HEK293 (cell line): ENCODE data around the gene QDPR.

Experiments
- CTCF ChIA-PET: fragments of 350-600 bp; formaldehyde crosslinking; extraction: SDS; loops from one replicate; lab custom pipeline; 2021; ENCODE audit warnings: antibody characterized with exemption; lab: Yijun Ruan, JAX
- POLR2A ChIA-PET: fragments of 300-600 bp; formaldehyde crosslinking; extraction: SDS; loops from one replicate; lab custom pipeline; 2020; ENCODE audit warnings: antibody characterized with exemption, inconsistent platforms; lab: Yijun Ruan, JAX
- H3K27ac ChIP-seq: fragments of 200-500 bp; sonication (Bioruptor generic); 2 replicates; pipeline ENCODE4 v1.5.1; 2014; ENCODE audit warnings: low read depth, low read length, control low read depth, inconsistent platforms; ENCODE audit errors: extremely low read depth
- H3K36me3 ChIP-seq, 2 experiments: fragments of 200-500 bp in 1 of 2; sonication (Bioruptor generic) in 1 of 2; 1 replicate in 1 of 2; 2 replicates in 1 of 2; pipeline ENCODE4 v1.5.1; 2014 to 2017; ENCODE audit warnings: inconsistent platforms in 2 of 2, low read length in 2 of 2; ENCODE audit not compliant: control insufficient read depth in 2 of 2, insufficient read depth in 1 of 2
- H3K4me1 ChIP-seq: fragments of 200-500 bp; sonication (Bioruptor generic); 2 replicates; pipeline ENCODE4 v1.5.1; 2014; ENCODE audit warnings: mild to moderate bottlenecking, low read length, inconsistent platforms; ENCODE audit not compliant: control insufficient read depth, insufficient read depth
- H3K4me3 ChIP-seq: 2 replicates; pipeline ENCODE4 v1.5.1; 2011; ENCODE audit warnings: low read depth, mild to moderate bottlenecking, control low read depth, low read length, moderate library complexity
- H3K9me3 ChIP-seq: fragments of 200-500 bp; sonication (Bioruptor generic); 2 replicates; pipeline ENCODE4 v1.5.1; 2014; ENCODE audit warnings: low read depth, low read length, inconsistent platforms; ENCODE audit not compliant: control insufficient read depth, insufficient read depth
- KLF1 ChIP-seq: fragments of 450-650 bp; formaldehyde crosslinking; IDR thresholded peaks from 2 replicates; pipeline ENCODE4 v1.5.1; 2016; ENCODE audit warnings: missing biosample characterization, missing genetic modification characterization
- KLF16 ChIP-seq: fragments of 450-650 bp; formaldehyde crosslinking; IDR thresholded peaks from 2 replicates; pipeline ENCODE4 v1.5.1; 2017; ENCODE audit warnings: missing biosample characterization, missing genetic modification characterization
- OSR2 ChIP-seq: fragments of 450-650 bp; formaldehyde crosslinking; IDR thresholded peaks from 2 replicates; pipeline ENCODE4 v1.5.1; 2016; ENCODE audit warnings: missing biosample characterization, missing genetic modification characterization
- OVOL3 ChIP-seq: fragments of 450-650 bp; formaldehyde crosslinking; IDR thresholded peaks from 2 replicates; pipeline ENCODE4 v1.5.1; 2016; ENCODE audit warnings: missing biosample characterization, missing genetic modification characterization
- ZFP69B ChIP-seq: fragments of 450-650 bp; formaldehyde crosslinking; IDR thresholded peaks from 2 replicates; pipeline ENCODE4 v1.5.1; 2016; ENCODE audit warnings: missing biosample characterization, missing genetic modification characterization
- ZNF140 ChIP-seq: fragments of 450-650 bp; formaldehyde crosslinking; IDR thresholded peaks from 2 replicates; pipeline ENCODE4 v1.5.1; 2016; ENCODE audit warnings: missing biosample characterization, missing genetic modification characterization
- ZNF155 ChIP-seq: fragments of 450-650 bp; formaldehyde crosslinking; IDR thresholded peaks from 2 replicates; pipeline ENCODE4 v1.5.1; 2016; ENCODE audit warnings: missing biosample characterization, missing genetic modification characterization
- ZNF16 ChIP-seq: fragments of 450-650 bp; formaldehyde crosslinking; IDR thresholded peaks from 2 replicates; pipeline ENCODE4 v1.5.1; 2016; ENCODE audit warnings: low read depth, missing biosample characterization, missing genetic modification characterization
- ZNF202 ChIP-seq: fragments of 450-650 bp; formaldehyde crosslinking; IDR thresholded peaks from 2 replicates; pipeline ENCODE4 v1.5.1; 2016; ENCODE audit warnings: missing biosample characterization, missing genetic modification characterization, borderline replicate concordance
- ZNF214 ChIP-seq: fragments of 450-650 bp; formaldehyde crosslinking; IDR thresholded peaks from 2 replicates; pipeline ENCODE4 v1.5.1; 2017; ENCODE audit warnings: missing biosample characterization, mild to moderate bottlenecking, missing genetic modification characterization, borderline replicate concordance
- ZNF292 ChIP-seq: fragments of 450-650 bp; formaldehyde crosslinking; IDR thresholded peaks from 2 replicates; pipeline ENCODE4 v1.5.1; 2016; ENCODE audit warnings: low read depth, missing biosample characterization, missing genetic modification characterization, borderline replicate concordance
- ZNF501 ChIP-seq: fragments of 450-650 bp; formaldehyde crosslinking; IDR thresholded peaks from 2 replicates; pipeline ENCODE4 v1.5.1; 2016; ENCODE audit warnings: missing biosample characterization, missing genetic modification characterization
- ZNF621 ChIP-seq: fragments of 450-650 bp; formaldehyde crosslinking; IDR thresholded peaks from 2 replicates; pipeline ENCODE4 v1.5.1; 2017; ENCODE audit warnings: missing biosample characterization, missing genetic modification characterization
- ZNF654 ChIP-seq: fragments of 450-650 bp; formaldehyde crosslinking; IDR thresholded peaks from 2 replicates; pipeline ENCODE4 v1.5.1; 2016; ENCODE audit warnings: low read depth, missing biosample characterization, missing genetic modification characterization
- ZSCAN18 ChIP-seq: fragments of 450-650 bp; formaldehyde crosslinking; IDR thresholded peaks from 2 replicates; pipeline ENCODE4 v1.5.1; 2016; ENCODE audit warnings: missing biosample characterization, missing genetic modification characterization
- TF ChIP-seq, protein P1 (sequence below): fragments of 450-650 bp; formaldehyde crosslinking; IDR thresholded peaks from 2 replicates; pipeline ENCODE4 v1.5.1; 2017; ENCODE audit warnings: missing biosample characterization, missing genetic modification characterization
- TF ChIP-seq, protein P2 (sequence below): fragments of 450-650 bp; formaldehyde crosslinking; IDR thresholded peaks from 2 replicates; pipeline ENCODE4 v1.5.1; 2016; ENCODE audit warnings: missing biosample characterization, missing genetic modification characterization
- TF ChIP-seq, protein P3 (sequence below): fragments of 450-650 bp; formaldehyde crosslinking; IDR thresholded peaks from 2 replicates; pipeline ENCODE4 v1.5.1; 2016; ENCODE audit warnings: missing biosample characterization, missing genetic modification characterization

The QDPR gene

DNA sequence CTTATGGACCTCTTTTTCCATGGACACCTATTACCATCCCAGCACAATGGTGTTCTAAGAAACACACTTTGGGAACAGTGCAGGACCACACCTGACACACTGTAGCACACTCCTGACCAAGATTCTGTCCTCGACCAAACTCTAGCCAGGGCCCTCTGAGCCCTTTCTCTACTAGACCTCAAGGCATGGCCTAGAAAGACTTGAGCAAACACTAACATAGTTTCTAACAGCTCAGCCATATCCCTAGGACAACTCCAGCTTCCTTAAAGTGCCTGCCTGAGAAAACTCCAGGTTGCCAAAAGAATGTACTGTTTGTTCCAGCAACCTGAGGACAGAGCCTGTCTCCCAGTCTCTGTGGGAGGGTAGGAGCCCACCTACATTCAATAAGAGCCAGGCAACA, 48.3 kb downstream of the QDPR start:
- H3K36me3 ChIP-seq, result no peaks in the 10 kb centered on the region
- no peak overlapping the region for H3K27ac ChIP-seq
- ChIA-PET CTCF (no interaction called here), POLR2A (no interaction called here)
- no peak overlapping the region for H3K4me3 ChIP-seq
- no peak for TF ChIP-seq ZNF501
- TF ChIP-seq ZNF292 (tag by site-specific recombination), result no peak
- no peak for TF ChIP-seq KLF1
- TF ChIP-seq ZNF202 (tag by site-specific recombination), result no peak
- no peaks in the 10 kb centered on the region for H3K4me1 ChIP-seq
- H3K9me3 ChIP-seq, result no peaks in the 10 kb centered on the region

- CTCF ChIA-PET, result interaction anchor here (0.6 to 1.1 kb wide), 2 partner anchors 20 to 22 kb away, joined by 3 read pairs; no protein-coding TSS in a partner anchor
- Histone ChIP-seq H3K4me1 (no peaks in the 10 kb centered on the region), H3K9me3 (no peaks in the 10 kb centered on the region), H3K27ac (no peak overlapping the region), H3K4me3 (no peak overlapping the region), H3K36me3 (no peaks in the 10 kb centered on the region)
- POLR2A ChIA-PET, result no interaction called here
- TF ChIP-seq ZNF155 (no peak), ZNF621 (tag by site-specific recombination) (no peak), ZNF140 (no peak), OSR2 (tag by site-specific recombination) (no peak)
- TF ChIP-seq, protein P1, sequence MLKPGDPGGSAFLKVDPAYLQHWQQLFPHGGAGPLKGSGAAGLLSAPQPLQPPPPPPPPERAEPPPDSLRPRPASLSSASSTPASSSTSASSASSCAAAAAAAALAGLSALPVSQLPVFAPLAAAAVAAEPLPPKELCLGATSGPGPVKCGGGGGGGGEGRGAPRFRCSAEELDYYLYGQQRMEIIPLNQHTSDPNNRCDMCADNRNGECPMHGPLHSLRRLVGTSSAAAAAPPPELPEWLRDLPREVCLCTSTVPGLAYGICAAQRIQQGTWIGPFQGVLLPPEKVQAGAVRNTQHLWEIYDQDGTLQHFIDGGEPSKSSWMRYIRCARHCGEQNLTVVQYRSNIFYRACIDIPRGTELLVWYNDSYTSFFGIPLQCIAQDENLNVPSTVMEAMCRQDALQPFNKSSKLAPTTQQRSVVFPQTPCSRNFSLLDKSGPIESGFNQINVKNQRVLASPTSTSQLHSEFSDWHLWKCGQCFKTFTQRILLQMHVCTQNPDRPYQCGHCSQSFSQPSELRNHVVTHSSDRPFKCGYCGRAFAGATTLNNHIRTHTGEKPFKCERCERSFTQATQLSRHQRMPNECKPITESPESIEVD (tag by site-specific recombination), result no peak
These were observed 61.6 kb downstream of the QDPR start for GRCh38 chr4:17450269-17450804.

GRCh38 chr4:17448689-17449088, 63.2 kb downstream of the QDPR start:
- H3K27ac ChIP-seq, result no peak overlapping the region
- CTCF ChIA-PET, result interaction anchor here (0.6 to 1.9 kb wide), 5 partner anchors 14 to 1265 kb away, joined by 3 to 9 read pairs (median 3); no protein-coding TSS in a partner anchor

More at GRCh38 chr4:17448689-17449088, 63.2 kb downstream of the QDPR start:
- POLR2A ChIA-PET, result no interaction called here
- H3K4me3 ChIP-seq, result no peak overlapping the region
- H3K4me1 ChIP-seq, result no peaks in the 10 kb centered on the region
- TF ChIP-seq, protein P2, sequence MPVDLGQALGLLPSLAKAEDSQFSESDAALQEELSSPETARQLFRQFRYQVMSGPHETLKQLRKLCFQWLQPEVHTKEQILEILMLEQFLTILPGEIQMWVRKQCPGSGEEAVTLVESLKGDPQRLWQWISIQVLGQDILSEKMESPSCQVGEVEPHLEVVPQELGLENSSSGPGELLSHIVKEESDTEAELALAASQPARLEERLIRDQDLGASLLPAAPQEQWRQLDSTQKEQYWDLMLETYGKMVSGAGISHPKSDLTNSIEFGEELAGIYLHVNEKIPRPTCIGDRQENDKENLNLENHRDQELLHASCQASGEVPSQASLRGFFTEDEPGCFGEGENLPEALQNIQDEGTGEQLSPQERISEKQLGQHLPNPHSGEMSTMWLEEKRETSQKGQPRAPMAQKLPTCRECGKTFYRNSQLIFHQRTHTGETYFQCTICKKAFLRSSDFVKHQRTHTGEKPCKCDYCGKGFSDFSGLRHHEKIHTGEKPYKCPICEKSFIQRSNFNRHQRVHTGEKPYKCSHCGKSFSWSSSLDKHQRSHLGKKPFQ (tag by site-specific recombination), result no peak
- TF ChIP-seq, protein P3, sequence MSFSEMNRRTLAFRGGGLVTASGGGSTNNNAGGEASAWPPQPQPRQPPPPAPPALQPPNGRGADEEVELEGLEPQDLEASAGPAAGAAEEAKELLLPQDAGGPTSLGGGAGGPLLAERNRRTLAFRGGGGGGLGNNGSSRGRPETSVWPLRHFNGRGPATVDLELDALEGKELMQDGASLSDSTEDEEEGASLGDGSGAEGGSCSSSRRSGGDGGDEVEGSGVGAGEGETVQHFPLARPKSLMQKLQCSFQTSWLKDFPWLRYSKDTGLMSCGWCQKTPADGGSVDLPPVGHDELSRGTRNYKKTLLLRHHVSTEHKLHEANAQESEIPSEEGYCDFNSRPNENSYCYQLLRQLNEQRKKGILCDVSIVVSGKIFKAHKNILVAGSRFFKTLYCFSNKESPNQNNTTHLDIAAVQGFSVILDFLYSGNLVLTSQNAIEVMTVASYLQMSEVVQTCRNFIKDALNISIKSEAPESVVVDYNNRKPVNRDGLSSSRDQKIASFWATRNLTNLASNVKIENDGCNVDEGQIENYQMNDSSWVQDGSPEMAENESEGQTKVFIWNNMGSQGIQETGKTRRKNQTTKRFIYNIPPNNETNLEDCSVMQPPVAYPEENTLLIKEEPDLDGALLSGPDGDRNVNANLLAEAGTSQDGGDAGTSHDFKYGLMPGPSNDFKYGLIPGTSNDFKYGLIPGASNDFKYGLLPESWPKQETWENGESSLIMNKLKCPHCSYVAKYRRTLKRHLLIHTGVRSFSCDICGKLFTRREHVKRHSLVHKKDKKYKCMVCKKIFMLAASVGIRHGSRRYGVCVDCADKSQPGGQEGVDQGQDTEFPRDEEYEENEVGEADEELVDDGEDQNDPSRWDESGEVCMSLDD (tag by site-specific recombination), result no peak
- TF ChIP-seq KLF16 (tag by site-specific recombination), result no peak
- TF ChIP-seq ZFP69B (tag by site-specific recombination), result no peak
- no peak for TF ChIP-seq ZNF16
- TF ChIP-seq ZNF214 (tag by site-specific recombination), result no peak
- no peak for TF ChIP-seq ZNF654
- no peak for TF ChIP-seq ZSCAN18 (tag by site-specific recombination)
- no peak for TF ChIP-seq OVOL3 (tag by site-specific recombination)
- H3K36me3 ChIP-seq, result no peaks in the 10 kb centered on the region
- no peaks in the 10 kb centered on the region for H3K9me3 ChIP-seq
